ENCODE data around the gene MAGI3.
"Not testable (repeated sequence)": the region's sequence is repeated elsewhere in the genome, so short reads cannot be mapped to it uniquely, and the experiment has no call there.

Gene MAGI3

GRCh38 chr1:113576271-113576670 is 186.0 kb downstream of the MAGI3 start:
- DNase-seq (ENCODE audit: low read depth in 3 of 3), result no peak

- no peak for DNase-seq (ENCODE audit: low read depth in 3 of 3)
Measured at GRCh38 chr1:113579256-113580018, 189.1 kb downstream of the MAGI3 start.

- no peak for DNase-seq (ENCODE audit: low read depth in 3 of 3)
Measured at GRCh38 chr1:113581323-113581722, 191.0 kb downstream of the MAGI3 start.

GRCh38 chr1:113582084-113582483 is 191.8 kb downstream of the MAGI3 start:
- DNase-seq (ENCODE audit: low read depth in 3 of 3), result no peak

GRCh38 chr1:113587475-113587874 is 197.2 kb downstream of the MAGI3 start:
- DNase-seq (ENCODE audit: low read depth in 3 of 3), result no peak

GRCh38 chr1:113592230-113592629 is 201.9 kb downstream of the MAGI3 start:
- no peak for DNase-seq (ENCODE audit: low read depth in 3 of 3)

- no peak for DNase-seq (ENCODE audit: low read depth in 3 of 3)
Measured at GRCh38 chr1:113593550-113594297, 203.4 kb downstream of the MAGI3 start.

- DNase-seq (ENCODE audit: low read depth in 3 of 3), result not testable (repeated sequence)
Measured at GRCh38 chr1:113604466-113604865, 214.2 kb downstream of the MAGI3 start.

- no peak for DNase-seq (ENCODE audit: low read depth in 3 of 3)
Measured at GRCh38 chr1:113605146-113605545, 214.8 kb downstream of the MAGI3 start.

- DNase-seq (ENCODE audit: low read depth in 3 of 3), result no peak
Measured at GRCh38 chr1:113608399-113608798, 218.1 kb downstream of the MAGI3 start.

GRCh38 chr1:113610372-113610771 is 220.1 kb downstream of the MAGI3 start:
- no peak for DNase-seq (ENCODE audit: low read depth in 3 of 3)

GRCh38 chr1:113615425-113615824 is 225.1 kb downstream of the MAGI3 start:
- no peak for DNase-seq (ENCODE audit: low read depth in 3 of 3)

- no peak for DNase-seq (ENCODE audit: low read depth in 3 of 3)
Measured at GRCh38 chr1:113616156-113616555, 225.8 kb downstream of the MAGI3 start.

- no peak for DNase-seq (ENCODE audit: low read depth in 3 of 3)
Measured at GRCh38 chr1:113617438-113618141, 227.3 kb downstream of the MAGI3 start.

- DNase-seq (ENCODE audit: low read depth in 3 of 3), result no peak
Measured at GRCh38 chr1:113628997-113629396, 238.7 kb downstream of the MAGI3 start.

- DNase-seq (ENCODE audit: low read depth in 3 of 3), result no peak
Measured at GRCh38 chr1:113630340-113631327, 240.3 kb downstream of the MAGI3 start.

- DNase-seq (ENCODE audit: low read depth in 3 of 3), result no peak
Measured at GRCh38 chr1:113641396-113641795, 251.1 kb downstream of the MAGI3 start.

- no peak for DNase-seq (ENCODE audit: low read depth in 3 of 3)
Measured at GRCh38 chr1:113647164-113647563, 256.8 kb downstream of the MAGI3 start.

GRCh38 chr1:113648478-113648877 is 258.2 kb downstream of the MAGI3 start:
- no peak for DNase-seq (ENCODE audit: low read depth in 3 of 3)

- no peak for DNase-seq (ENCODE audit: low read depth in 3 of 3)
Measured at GRCh38 chr1:113652771-113653170, 262.5 kb downstream of the MAGI3 start.

GRCh38 chr1:113653741-113654140 is 263.4 kb downstream of the MAGI3 start:
- no peak for DNase-seq (ENCODE audit: low read depth in 3 of 3)

All from stimulated activated CD4-positive, alpha-beta T cell treated with anti-CD3 and anti-CD28 coated beads, TNF-alpha, amount 100 ng/mL, for 48 hours (primary cell).